OCI-LY7 (cell line): Measurements from ENCODE around the gene CMTM8. TPM values are rescaled to one million over a fixed set of nuclear protein-coding genes. Genes with fewer than 3 reads are reported as not detected.

Experiments used
- BruUV-seq: library from RNA; stranded (reverse); fragments of 400-500 nt; replicated peaks from 2 replicates; lab custom pipeline; 2021; lab: Mats Ljungman, UMichigan
- CTCF ChIA-PET: fragments of 300-600 bp; sonication (Branson Sonifier 250); formaldehyde crosslinking; loops from one replicate; lab custom pipeline; 2022; ENCODE audit warnings: antibody characterized with exemption; ENCODE audit not compliant: unreplicated experiment; lab: Charles Lee
- POLR2A ChIA-PET: fragments of 300-600 bp; sonication (Branson Sonifier 250); formaldehyde crosslinking; loops from one replicate; lab custom pipeline; 2022; ENCODE audit warnings: antibody characterized with exemption; lab: Charles Lee
- DNase-seq: peaks from one replicate; pipeline ENCODE4 v3.0.0-alpha.2; 2015; ENCODE audit warnings: low spot score
- H2AFZ ChIP-seq: fragments of 200-600 bp; sonication (generic), shearing (Covaris generic); 2 replicates; pipeline ENCODE4 v1.6.1; 2014; ENCODE audit warnings: mild to moderate bottlenecking, antibody characterized with exemption, low read length, moderate library complexity
- H3K27ac ChIP-seq: fragments of 200-600 bp; sonication (generic); 2 replicates; pipeline ENCODE4 v1.5.1; 2014; ENCODE audit warnings: mixed run types, low read depth, mild to moderate bottlenecking, moderate library complexity, low read length, inconsistent platforms; ENCODE audit not compliant: poor library complexity, severe bottlenecking
- H3K36me3 ChIP-seq: fragments of 200-600 bp; sonication (generic); 2 replicates; pipeline ENCODE4 v1.6.1; 2014; ENCODE audit warnings: mild to moderate bottlenecking, antibody characterized with exemption, low read length, moderate library complexity, mixed read lengths; ENCODE audit not compliant: insufficient read depth
- H3K4me1 ChIP-seq: fragments of 200-600 bp; sonication (generic); 2 replicates; pipeline ENCODE4 v1.5.1; 2014; ENCODE audit warnings: mild to moderate bottlenecking, low read length; ENCODE audit not compliant: insufficient read depth, poor library complexity, severe bottlenecking
- H3K4me2 ChIP-seq: fragments of 200-600 bp; sonication (generic); 2 replicates; pipeline ENCODE4 v1.6.1; 2014; ENCODE audit warnings: mild to moderate bottlenecking, low read length
- H3K4me3 ChIP-seq: fragments of 200-600 bp; sonication (generic); 2 replicates; pipeline ENCODE4 v1.5.1; 2014; ENCODE audit warnings: mild to moderate bottlenecking, low read depth, low read length; ENCODE audit not compliant: poor library complexity, severe bottlenecking
- H3K79me2 ChIP-seq: fragments of 200-600 bp; sonication (generic); 2 replicates; pipeline ENCODE4 v1.6.1; 2016; ENCODE audit warnings: low read depth, mild to moderate bottlenecking, low read length, moderate library complexity, mixed read lengths; ENCODE audit not compliant: insufficient read depth
- H3K9me2 ChIP-seq: fragments of 200-600 bp; sonication (generic); 2 replicates; pipeline ENCODE4 v1.6.1; 2016; ENCODE audit warnings: mild to moderate bottlenecking, low read length, mixed read lengths; ENCODE audit not compliant: insufficient read depth
- H3K9me3 ChIP-seq: fragments of 200-600 bp; sonication (generic); 2 replicates; pipeline ENCODE4 v1.6.1; 2014; ENCODE audit warnings: mild to moderate bottlenecking, mixed run types, low read length, mixed read lengths
- H4K20me1 ChIP-seq: fragments of 200-600 bp; sonication (generic); 2 replicates; pipeline ENCODE4 v1.6.1; 2014; ENCODE audit warnings: mild to moderate bottlenecking, antibody characterized with exemption, low read length, moderate library complexity, mixed read lengths; ENCODE audit not compliant: insufficient read depth
- CTCF ChIP-seq: fragments of 200-600 bp; sonication (generic); conservative IDR thresholded peaks from 2 replicates; pipeline ENCODE4 v1.5.1; 2014; ENCODE audit warnings: mild to moderate bottlenecking, antibody characterized with exemption, low read length, moderate library complexity, mixed read lengths
- EZH2phosphoT487 ChIP-seq: fragments of 200-600 bp; sonication (generic); IDR thresholded peaks from 2 replicates; pipeline ENCODE4 v1.6.1; 2018; ENCODE audit warnings: low read depth, borderline replicate concordance, mild to moderate bottlenecking, mixed run types, antibody characterized with exemption, low read length, moderate library complexity, mixed read lengths
- intact Hi-C: fragments of 100-400 bp; cut with micrococcal nuclease; formaldehyde crosslinking; loops from one replicate; pipeline ENCODE4 v1.10.0; 2022; ENCODE audit not compliant: unreplicated experiment
- total RNA-seq, 2 experiments: library from RNA; depleted of rRNA in 1 of 2; stranded (reverse); fragments of >200 nt in 1 of 2; shearing (Covaris generic) in 1 of 2; gene quantifications; 2 replicates each; pipeline ENCODE4 v1.2.3, GENCODE V29; 2014 to 2022

Gene CMTM8
- total RNA-seq, 2 experiments from 2014 or later = 1.5 to 3.0 TPM

GRCh38 chr3:32349184-32349583 is 110.7 kb downstream of the CMTM8 start:
- CTCF ChIA-PET = no interaction called here
- intact Hi-C loops = no loop called here
- H3K9me3 ChIP-seq = no peaks in the 10 kb centered on the region
- no peaks in the 10 kb centered on the region for H3K9me2 ChIP-seq
- POLR2A ChIA-PET = no interaction called here
- H2AFZ ChIP-seq = no peak overlapping the region
- no peak for DNase-seq
- no peaks in the 10 kb centered on the region for H3K79me2 ChIP-seq
- no peak overlapping the region for H3K27ac ChIP-seq
- no peak overlapping the region for H3K4me2 ChIP-seq
- no peaks in the 10 kb centered on the region for H4K20me1 ChIP-seq
- no TSS peak for BruUV-seq
- H3K4me3 ChIP-seq = no peak overlapping the region
- TF ChIP-seq CTCF = no peak
- TF ChIP-seq EZH2phosphoT487 = no peak
- no peaks in the 10 kb centered on the region for H3K4me1 ChIP-seq
- no peaks in the 10 kb centered on the region for H3K36me3 ChIP-seq

- Histone ChIP-seq H2AFZ (no peak overlapping the region), H4K20me1 (no peaks in the 10 kb centered on the region)
- no TSS peak for BruUV-seq
Observed at GRCh38 chr3:32352563-32352962, 114.1 kb downstream of the CMTM8 start.

More at GRCh38 chr3:32352563-32352962, 114.1 kb downstream of the CMTM8 start:
- H3K4me2 ChIP-seq = no peak overlapping the region
- TF ChIP-seq EZH2phosphoT487 (no peak), CTCF (no peak)
- H3K9me2 ChIP-seq = no peaks in the 10 kb centered on the region
- H3K27ac ChIP-seq = no peak overlapping the region
- no peak overlapping the region for H3K4me3 ChIP-seq
- DNase-seq = no peak
- H3K9me3 ChIP-seq = no peaks in the 10 kb centered on the region
- intact Hi-C loops = no loop called here
- H3K79me2 ChIP-seq = no peaks in the 10 kb centered on the region
- POLR2A ChIA-PET = no interaction called here
- no peaks in the 10 kb centered on the region for H3K36me3 ChIP-seq
- CTCF ChIA-PET = no interaction called here
- H3K4me1 ChIP-seq = no peaks in the 10 kb centered on the region
